ENCODE data around the gene SRSF6.

- TF ChIP-seq RAD21 (conservative IDR thresholded peaks at IDR 0.05) (peak; percentile 90), CTCF (IDR thresholded peaks at IDR 0.05; ENCODE audit: poor library complexity, severe bottlenecking) (peak; percentile 85), EZH2 (IDR thresholded peaks at IDR 0.05; ENCODE audit: borderline replicate concordance, insufficient read depth, low read length, poor library complexity, severe bottlenecking) (no peak), REST (IDR thresholded peaks at IDR 0.05; ENCODE audit: borderline replicate concordance) (no peak), EP300 (conservative IDR thresholded peaks at IDR 0.05; ENCODE audit: poor library complexity, severe bottlenecking) (no peak)
Observed at GRCh38 chr20:43408848-43409576, 48.7 kb upstream of the SRSF6 start.
